Subcutaneous abdominal adipose tissue (tissue), 5 donors: ENCODE results near the gene CFAP77.
"Not testable (repeated sequence)": the region's sequence is repeated elsewhere in the genome, so short reads cannot be mapped to it uniquely, and the experiment has no call there.

Source experiments
- H3K27ac ChIP-seq: one replicate; pipeline ENCODE4 v1.7.0; 2013; ENCODE audit warnings: low read depth, mild to moderate bottlenecking, inconsistent platforms, low read length, moderate library complexity
- H3K27me3 ChIP-seq, 5 donors: one replicate each; pipeline ENCODE4 v1.7.0; 2013; ENCODE audit warnings: low read length in 5 of 5, inconsistent platforms in 1 of 5; ENCODE audit not compliant: control insufficient read depth in 5 of 5, insufficient read depth in 4 of 5
- H3K36me3 ChIP-seq, 5 donors: one replicate each; pipeline ENCODE4 v1.7.0; 2013; ENCODE audit warnings: low read length in 5 of 5; ENCODE audit not compliant: control insufficient read depth in 5 of 5, insufficient read depth in 5 of 5
- H3K4me1 ChIP-seq, 5 donors: one replicate each; pipeline ENCODE4 v1.7.0; 2013; ENCODE audit warnings: low read length in 5 of 5, mild to moderate bottlenecking in 3 of 5, moderate library complexity in 1 of 5; ENCODE audit not compliant: control insufficient read depth in 5 of 5, insufficient read depth in 5 of 5
- H3K4me3 ChIP-seq, 5 donors: one replicate each; pipeline ENCODE4 v1.7.0; 2013; ENCODE audit warnings: low read length in 5 of 5, low read depth in 1 of 5
- H3K9ac ChIP-seq, 5 donors: one replicate each; pipeline ENCODE4 v1.7.0; 2013; ENCODE audit warnings: low read length in 5 of 5, mild to moderate bottlenecking in 4 of 5, moderate library complexity in 3 of 5
- H3K9me3 ChIP-seq, 5 donors: one replicate each; pipeline ENCODE4 v1.7.0; 2013; ENCODE audit warnings: low read length in 5 of 5; ENCODE audit not compliant: control insufficient read depth in 5 of 5
- donor health status: healthy.
- donor health status: healthy.
- donor health status: healthy.
- donor health status: healthy.
- donor health status: healthy.

The CFAP77 gene

GRCh38 chr9:132409828-132410528 is at the start of gene CFAP77:
Gene CFAP77 (plus strand): TSS chr9:132410211. CDS start chr9:132410272, 61 bp downstream.
- Histone ChIP-seq H3K4me1 (peaks cover 5 to 39% (median 34%) of the 10 kb centered on the region in 5 donors), H3K9ac (peak within 1 kb of the TSS in 4 of 5 donors; percentile 30 to 56 (median 37)), H3K36me3 (no peaks in the 10 kb centered on the region), H3K27me3 (peaks cover 34 to 54% (median 40%) of the 10 kb centered on the region in 5 donors), H3K4me3 (peak within 1 kb of the TSS; percentile 13 to 58 (median 54)), H3K27ac (no peak within 1 kb of the TSS), H3K9me3 (no peaks in the 10 kb centered on the region)

GRCh38 chr9:132364068-132364467 is 45.9 kb upstream of the CFAP77 start:
- Histone ChIP-seq H3K9me3 (no peaks in the 10 kb centered on the region), H3K9ac (no peak overlapping the region), H3K4me1 (peaks cover 0 to 2% (median 0%) of the 10 kb centered on the region in 5 donors), H3K27ac (no peak overlapping the region), H3K27me3 (no peaks in the 10 kb centered on the region), H3K4me3 (no peak overlapping the region), H3K36me3 (no peaks in the 10 kb centered on the region)

- peaks cover 0 to 4% (median 0%) of the 10 kb centered on the region in 5 donors for H3K4me1 ChIP-seq
- no peak overlapping the region for H3K4me3 ChIP-seq
- H3K27ac ChIP-seq: no peak overlapping the region
- H3K27me3 ChIP-seq: no peaks in the 10 kb centered on the region
- no peaks in the 10 kb centered on the region for H3K36me3 ChIP-seq
- H3K9ac ChIP-seq: no peak overlapping the region
- H3K9me3 ChIP-seq: no peaks in the 10 kb centered on the region
Observed at GRCh38 chr9:132365986-132366385, 44.0 kb upstream of the CFAP77 start.

- Histone ChIP-seq H3K4me1 (peaks cover 0 to 5% (median 2%) of the 10 kb centered on the region in 5 donors), H3K36me3 (no peaks in the 10 kb centered on the region), H3K27ac (no peak overlapping the region), H3K27me3 (no peaks in the 10 kb centered on the region), H3K4me3 (no peak overlapping the region), H3K9me3 (no peaks in the 10 kb centered on the region), H3K9ac (no peak overlapping the region)
Observed at GRCh38 chr9:132366481-132366880, 43.5 kb upstream of the CFAP77 start.

- peaks cover 0 to 18% (median 2%) of the 10 kb centered on the region in 5 donors for H3K4me1 ChIP-seq
- no peaks in the 10 kb centered on the region for H3K9me3 ChIP-seq
- H3K36me3 ChIP-seq: no peaks in the 10 kb centered on the region
- H3K9ac ChIP-seq: no peak overlapping the region
- no peak overlapping the region for H3K27ac ChIP-seq
- no peak overlapping the region for H3K4me3 ChIP-seq
- no peaks in the 10 kb centered on the region for H3K27me3 ChIP-seq
Observed at GRCh38 chr9:132367613-132368313, 42.2 kb upstream of the CFAP77 start.

GRCh38 chr9:132369421-132369820 is 40.6 kb upstream of the CFAP77 start:
- Histone ChIP-seq H3K9ac (no peak overlapping the region), H3K27me3 (no peaks in the 10 kb centered on the region), H3K9me3 (no peaks in the 10 kb centered on the region), H3K36me3 (no peaks in the 10 kb centered on the region), H3K4me3 (no peak overlapping the region), H3K4me1 (peaks cover 2 to 26% (median 6%) of the 10 kb centered on the region in 5 donors), H3K27ac (no peak overlapping the region)

GRCh38 chr9:132370592-132370991 is 39.4 kb upstream of the CFAP77 start:
- no peak overlapping the region for H3K9ac ChIP-seq
- peaks cover 0 to 6% (median 2%) of the 10 kb centered on the region in 5 donors for H3K36me3 ChIP-seq
- H3K9me3 ChIP-seq: no peaks in the 10 kb centered on the region
- H3K4me3 ChIP-seq: no peak overlapping the region
- peaks cover 2 to 26% (median 6%) of the 10 kb centered on the region in 5 donors for H3K4me1 ChIP-seq
- H3K27me3 ChIP-seq: no peaks in the 10 kb centered on the region
- no peak overlapping the region for H3K27ac ChIP-seq

- Histone ChIP-seq H3K4me3 (peak overlapping the region in 3 of 5 donors; percentile 2 to 47 (median 27)), H3K27ac (peak overlapping the region; percentile 65), H3K9ac (peak overlapping the region in 2 of 5 donors; percentile 4 to 8), H3K36me3 (peaks cover 4 to 25% (median 20%) of the 10 kb centered on the region in 5 donors), H3K27me3 (no peaks in the 10 kb centered on the region), H3K4me1 (peaks cover 2 to 26% (median 6%) of the 10 kb centered on the region in 5 donors), H3K9me3 (no peaks in the 10 kb centered on the region)
Observed at GRCh38 chr9:132372177-132373095, 37.6 kb upstream of the CFAP77 start.

GRCh38 chr9:132377769-132378168 is 32.2 kb upstream of the CFAP77 start:
- not testable (repeated sequence) for H3K9ac ChIP-seq, H3K9me3 ChIP-seq, H3K27me3 ChIP-seq, H3K27ac ChIP-seq, H3K4me3 ChIP-seq
- H3K4me1 ChIP-seq: peaks cover 1 to 11% (median 6%) of the 10 kb centered on the region in 5 donors
- H3K36me3 ChIP-seq: peaks cover 15 to 56% (median 49%) of the 10 kb centered on the region in 5 donors
